HepG2 (cell line): ENCODE measurements around the gene GRB2. TPM values are rescaled to one million over a fixed set of nuclear protein-coding genes. Genes with fewer than 3 reads are reported as not detected.

Experiments
- CENPT ChIP-seq: sonication (generic); formaldehyde crosslinking; IDR thresholded peaks from 2 replicates; pipeline ENCODE4 v1.8.0; 2022; ENCODE audit warnings: low read depth, mild to moderate bottlenecking, moderate library complexity, missing genetic modification reagents
- FOSL1 ChIP-seq: sonication (generic); formaldehyde crosslinking; IDR thresholded peaks from 2 replicates; pipeline ENCODE4 v1.9.0; 2021; ENCODE audit warnings: missing genetic modification reagents, borderline replicate concordance
- MAZ ChIP-seq, 2 experiments: sonication (generic) in 1 of 2; formaldehyde crosslinking in 1 of 2; IDR thresholded peaks; 2 replicates each; pipeline versions ENCODE4 v1.5.0 to v1.6.1; 2012 to 2020; ENCODE audit warnings: low read depth in 2 of 2, mild to moderate bottlenecking in 2 of 2, borderline replicate concordance in 1 of 2, improper control_type of control experiment in 1 of 2, low read length in 1 of 2, missing genetic modification reagents in 1 of 2, moderate library complexity in 1 of 2
- NFYB ChIP-seq: sonication (generic); formaldehyde crosslinking; IDR thresholded peaks from 2 replicates; pipeline ENCODE4 v1.4.0; 2020; ENCODE audit warnings: missing genetic modification reagents
- NR2F1 ChIP-seq, 2 experiments: fragments of 450-650 bp in 1 of 2; formaldehyde crosslinking in 1 of 2; IDR thresholded peaks; 2 replicates each; pipeline versions ENCODE4 v1.5.0 to v1.6.1; 2016 to 2020; ENCODE audit warnings: mild to moderate bottlenecking in 1 of 2, missing compliant biosample characterization in 1 of 2, missing genetic modification reagents in 1 of 2, moderate library complexity in 1 of 2
- SOX6 ChIP-seq, 2 experiments: fragments of 450-650 bp in 1 of 2; sonication (generic) in 1 of 2; formaldehyde crosslinking in 1 of 2; IDR thresholded peaks; 2 replicates each; pipeline versions ENCODE4 v1.4.0 to v1.6.1; 2017 to 2020; ENCODE audit warnings: antibody characterized with exemption in 1 of 2, mild to moderate bottlenecking in 1 of 2, missing genetic modification reagents in 1 of 2
- ZNF253 ChIP-seq: sonication (generic); formaldehyde crosslinking; IDR thresholded peaks from 2 replicates; pipeline ENCODE4 v1.8.0; 2022; ENCODE audit warnings: mild to moderate bottlenecking, missing genetic modification reagents, borderline replicate concordance
- ZNF501 ChIP-seq: sonication (generic); formaldehyde crosslinking; IDR thresholded peaks from 2 replicates; pipeline ENCODE4 v1.5.1; 2020; ENCODE audit warnings: mild to moderate bottlenecking, moderate library complexity, missing genetic modification reagents
- ZNF672 ChIP-seq: sonication (generic); formaldehyde crosslinking; IDR thresholded peaks from 2 replicates; pipeline ENCODE4 v1.8.1; 2022; ENCODE audit warnings: missing genetic modification reagents
- polyA plus RNA-seq, 8 experiments: library from polyadenylated mRNA; depleted of rRNA in 3 of 8; stranded (reverse) in 7 of 8; unstranded in 1 of 8; fragments of >200 nt; fragmentation: Illumina TruSeq in 4 of 8; extraction: Trizol in 4 of 8; gene quantifications; 2 replicates each; pipeline versions ENCODE4 v1.2.1 to v1.2.3, GENCODE V29; 2011 to 2016; ENCODE audit warnings: low read depth in 4 of 8, missing spikeins in 1 of 8, mixed read lengths in 1 of 8; ENCODE audit not compliant: insufficient read depth in 1 of 8
- total RNA-seq, 5 experiments: library from RNA; depleted of rRNA; stranded (reverse); fragments of >200 nt; fragmentation: Illumina TruSeq; extraction: Trizol; gene quantifications; 2 replicates each; pipeline ENCODE4 v1.2.3, GENCODE V29; 2016; ENCODE audit warnings: low read depth in 1 of 5
- TF ChIP-seq, protein P1 (sequence below): sonication (generic); formaldehyde crosslinking; IDR thresholded peaks from 2 replicates; pipeline ENCODE4 v1.4.0; 2020; ENCODE audit warnings: missing genetic modification reagents, borderline replicate concordance
- TF ChIP-seq, protein P2 (sequence below), 2 experiments: sonication (generic) in 1 of 2; formaldehyde crosslinking in 1 of 2; IDR thresholded peaks; 2 replicates each; pipeline versions ENCODE4 v1.4.0 to v1.6.1; 2016 to 2020; ENCODE audit warnings: borderline replicate concordance in 1 of 2, low read depth in 1 of 2, mild to moderate bottlenecking in 1 of 2, missing genetic modification reagents in 1 of 2
- TF ChIP-seq, protein P3 (sequence below): sonication (generic); formaldehyde crosslinking; IDR thresholded peaks from 2 replicates; pipeline ENCODE4 v1.5.0; 2020; ENCODE audit warnings: missing genetic modification reagents
- TF ChIP-seq, protein P4 (sequence below): IDR thresholded peaks from 2 replicates; pipeline ENCODE4 v1.6.1; 2016; ENCODE audit warnings: low read depth, control low read depth
- TF ChIP-seq, protein P5 (sequence below): sonication (generic); formaldehyde crosslinking; IDR thresholded peaks from 2 replicates; pipeline ENCODE4 v1.4.0; 2020; ENCODE audit warnings: missing genetic modification reagents

The GRB2 gene
- total and polyA plus RNA-seq, 2 of the 13 experiments (the other 11 are each of a cell fraction or from before 2014, with no cell fraction given) = 84.6 to 92.3 TPM

DNA sequence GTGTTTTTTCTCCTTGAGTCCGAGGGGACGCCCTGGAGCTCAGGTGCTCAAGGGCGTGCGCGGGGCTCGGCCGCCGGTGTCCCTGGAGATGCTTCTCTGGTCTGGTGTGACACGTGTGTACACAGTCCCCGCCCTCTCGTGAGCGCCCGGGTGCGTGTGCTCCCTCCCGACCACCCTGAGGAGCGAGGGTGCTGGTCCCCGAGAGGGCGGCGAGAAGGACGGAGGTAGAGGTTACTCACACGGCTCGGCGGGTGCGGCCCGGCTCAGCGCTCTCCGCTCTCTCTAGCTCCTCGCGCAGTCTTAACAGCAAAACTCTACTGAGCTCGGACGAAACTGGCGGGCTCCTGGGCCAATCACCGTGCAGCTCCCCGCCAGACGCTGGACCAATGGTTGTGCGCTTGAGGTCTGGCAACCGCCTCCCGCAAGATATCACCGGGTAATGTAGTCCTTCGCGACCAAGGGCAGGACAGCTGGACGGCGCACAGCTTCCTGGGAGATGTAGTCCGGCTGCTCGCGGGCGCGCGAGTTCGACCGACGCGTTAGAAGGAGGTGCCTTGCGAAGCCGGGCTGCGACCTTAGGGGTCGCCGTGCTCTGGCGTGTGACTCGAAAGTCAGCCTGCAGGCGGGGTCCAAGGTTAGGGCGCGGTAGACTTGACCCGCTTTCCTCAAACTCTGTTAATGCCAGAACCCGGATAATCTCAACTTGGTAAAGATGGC lies 116.2 kb downstream of the GRB2 start, which contains the start of gene SLC25A19 (continued):
- TF ChIP-seq, protein P1, sequence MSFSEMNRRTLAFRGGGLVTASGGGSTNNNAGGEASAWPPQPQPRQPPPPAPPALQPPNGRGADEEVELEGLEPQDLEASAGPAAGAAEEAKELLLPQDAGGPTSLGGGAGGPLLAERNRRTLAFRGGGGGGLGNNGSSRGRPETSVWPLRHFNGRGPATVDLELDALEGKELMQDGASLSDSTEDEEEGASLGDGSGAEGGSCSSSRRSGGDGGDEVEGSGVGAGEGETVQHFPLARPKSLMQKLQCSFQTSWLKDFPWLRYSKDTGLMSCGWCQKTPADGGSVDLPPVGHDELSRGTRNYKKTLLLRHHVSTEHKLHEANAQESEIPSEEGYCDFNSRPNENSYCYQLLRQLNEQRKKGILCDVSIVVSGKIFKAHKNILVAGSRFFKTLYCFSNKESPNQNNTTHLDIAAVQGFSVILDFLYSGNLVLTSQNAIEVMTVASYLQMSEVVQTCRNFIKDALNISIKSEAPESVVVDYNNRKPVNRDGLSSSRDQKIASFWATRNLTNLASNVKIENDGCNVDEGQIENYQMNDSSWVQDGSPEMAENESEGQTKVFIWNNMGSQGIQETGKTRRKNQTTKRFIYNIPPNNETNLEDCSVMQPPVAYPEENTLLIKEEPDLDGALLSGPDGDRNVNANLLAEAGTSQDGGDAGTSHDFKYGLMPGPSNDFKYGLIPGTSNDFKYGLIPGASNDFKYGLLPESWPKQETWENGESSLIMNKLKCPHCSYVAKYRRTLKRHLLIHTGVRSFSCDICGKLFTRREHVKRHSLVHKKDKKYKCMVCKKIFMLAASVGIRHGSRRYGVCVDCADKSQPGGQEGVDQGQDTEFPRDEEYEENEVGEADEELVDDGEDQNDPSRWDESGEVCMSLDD (CRISPR knock-in tag) = no peak
- TF ChIP-seq ZNF672 (CRISPR knock-in tag) (no peak), NFYB (CRISPR knock-in tag) (peak; percentile 98), CENPT (CRISPR knock-in tag) (no peak), ZNF501 (peak; percentile 98), ZNF253 (CRISPR knock-in tag) (no peak), NR2F1 (CRISPR knock-in tag; IDR thresholded peaks at IDR 0.05) (peak; percentile 49 to 65; a peak in 2 of 4 replicates), SOX6 (IDR thresholded peaks at IDR 0.05) (no peak), SOX6 (CRISPR knock-in tag; IDR thresholded peaks at IDR 0.05) (peak; percentile 83), FOSL1 (CRISPR knock-in tag) (no peak), MAZ (IDR thresholded peaks at IDR 0.05; ENCODE audit: borderline replicate concordance, low read depth, low read length) (no peak), MAZ (CRISPR knock-in tag; IDR thresholded peaks at IDR 0.05; ENCODE audit: low read depth) (peak; percentile 82)
- TF ChIP-seq, protein P2, sequence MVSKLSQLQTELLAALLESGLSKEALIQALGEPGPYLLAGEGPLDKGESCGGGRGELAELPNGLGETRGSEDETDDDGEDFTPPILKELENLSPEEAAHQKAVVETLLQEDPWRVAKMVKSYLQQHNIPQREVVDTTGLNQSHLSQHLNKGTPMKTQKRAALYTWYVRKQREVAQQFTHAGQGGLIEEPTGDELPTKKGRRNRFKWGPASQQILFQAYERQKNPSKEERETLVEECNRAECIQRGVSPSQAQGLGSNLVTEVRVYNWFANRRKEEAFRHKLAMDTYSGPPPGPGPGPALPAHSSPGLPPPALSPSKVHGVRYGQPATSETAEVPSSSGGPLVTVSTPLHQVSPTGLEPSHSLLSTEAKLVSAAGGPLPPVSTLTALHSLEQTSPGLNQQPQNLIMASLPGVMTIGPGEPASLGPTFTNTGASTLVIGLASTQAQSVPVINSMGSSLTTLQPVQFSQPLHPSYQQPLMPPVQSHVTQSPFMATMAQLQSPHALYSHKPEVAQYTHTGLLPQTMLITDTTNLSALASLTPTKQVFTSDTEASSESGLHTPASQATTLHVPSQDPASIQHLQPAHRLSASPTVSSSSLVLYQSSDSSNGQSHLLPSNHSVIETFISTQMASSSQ (IDR thresholded peaks at IDR 0.05; ENCODE audit: low read depth) = peak; percentile 50; the same call in 1 of the 2 replicates
- TF ChIP-seq, protein P2 (CRISPR knock-in tag; IDR thresholded peaks at IDR 0.05; ENCODE audit: borderline replicate concordance) = peak; percentile 42; the same call in 1 of the 2 replicates
- TF ChIP-seq, protein P3, sequence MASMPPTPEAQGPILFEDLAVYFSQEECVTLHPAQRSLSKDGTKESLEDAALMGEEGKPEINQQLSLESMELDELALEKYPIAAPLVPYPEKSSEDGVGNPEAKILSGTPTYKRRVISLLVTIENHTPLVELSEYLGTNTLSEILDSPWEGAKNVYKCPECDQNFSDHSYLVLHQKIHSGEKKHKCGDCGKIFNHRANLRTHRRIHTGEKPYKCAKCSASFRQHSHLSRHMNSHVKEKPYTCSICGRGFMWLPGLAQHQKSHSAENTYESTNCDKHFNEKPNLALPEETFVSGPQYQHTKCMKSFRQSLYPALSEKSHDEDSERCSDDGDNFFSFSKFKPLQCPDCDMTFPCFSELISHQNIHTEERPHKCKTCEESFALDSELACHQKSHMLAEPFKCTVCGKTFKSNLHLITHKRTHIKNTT (CRISPR knock-in tag) = no peak
- TF ChIP-seq, protein P4, sequence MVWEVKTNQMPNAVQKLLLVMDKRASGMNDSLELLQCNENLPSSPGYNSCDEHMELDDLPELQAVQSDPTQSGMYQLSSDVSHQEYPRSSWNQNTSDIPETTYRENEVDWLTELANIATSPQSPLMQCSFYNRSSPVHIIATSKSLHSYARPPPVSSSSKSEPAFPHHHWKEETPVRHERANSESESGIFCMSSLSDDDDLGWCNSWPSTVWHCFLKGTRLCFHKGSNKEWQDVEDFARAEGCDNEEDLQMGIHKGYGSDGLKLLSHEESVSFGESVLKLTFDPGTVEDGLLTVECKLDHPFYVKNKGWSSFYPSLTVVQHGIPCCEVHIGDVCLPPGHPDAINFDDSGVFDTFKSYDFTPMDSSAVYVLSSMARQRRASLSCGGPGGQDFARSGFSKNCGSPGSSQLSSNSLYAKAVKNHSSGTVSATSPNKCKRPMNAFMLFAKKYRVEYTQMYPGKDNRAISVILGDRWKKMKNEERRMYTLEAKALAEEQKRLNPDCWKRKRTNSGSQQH (CRISPR knock-in tag) = peak; percentile 84
- TF ChIP-seq, protein P5, sequence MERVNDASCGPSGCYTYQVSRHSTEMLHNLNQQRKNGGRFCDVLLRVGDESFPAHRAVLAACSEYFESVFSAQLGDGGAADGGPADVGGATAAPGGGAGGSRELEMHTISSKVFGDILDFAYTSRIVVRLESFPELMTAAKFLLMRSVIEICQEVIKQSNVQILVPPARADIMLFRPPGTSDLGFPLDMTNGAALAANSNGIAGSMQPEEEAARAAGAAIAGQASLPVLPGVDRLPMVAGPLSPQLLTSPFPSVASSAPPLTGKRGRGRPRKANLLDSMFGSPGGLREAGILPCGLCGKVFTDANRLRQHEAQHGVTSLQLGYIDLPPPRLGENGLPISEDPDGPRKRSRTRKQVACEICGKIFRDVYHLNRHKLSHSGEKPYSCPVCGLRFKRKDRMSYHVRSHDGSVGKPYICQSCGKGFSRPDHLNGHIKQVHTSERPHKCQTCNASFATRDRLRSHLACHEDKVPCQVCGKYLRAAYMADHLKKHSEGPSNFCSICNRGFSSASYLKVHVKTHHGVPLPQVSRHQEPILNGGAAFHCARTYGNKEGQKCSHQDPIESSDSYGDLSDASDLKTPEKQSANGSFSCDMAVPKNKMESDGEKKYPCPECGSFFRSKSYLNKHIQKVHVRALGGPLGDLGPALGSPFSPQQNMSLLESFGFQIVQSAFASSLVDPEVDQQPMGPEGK = peak; percentile 25; the same call in 1 of the 2 replicates
